ENCODE results near the gene PLXNB2.

The PLXNB2 gene

GRCh38 chr22:50338042-50338573, 30.7 kb upstream of the PLXNB2 start:
- POLR2A ChIA-PET, result no interaction called here
- Histone ChIP-seq H3K4me3 (ENCODE audit: low read depth, low read length) (no peak overlapping the region), H3K4me1 (ENCODE audit: control insufficient read depth, insufficient read depth, low read length) (no peaks in the 10 kb centered on the region), H3K27ac (ENCODE audit: extremely low read depth, low read depth, low read length) (no peak overlapping the region), H3K9me3 (ENCODE audit: control insufficient read depth, insufficient read depth, low read depth, low read length) (no peaks in the 10 kb centered on the region), H3K36me3 (ENCODE audit: control insufficient read depth in 2 of 2, insufficient read depth in 1 of 2, low read length in 2 of 2) (peaks cover 0 to 13% of the 10 kb centered on the region in 2 experiments; a peak in 2 of 3 replicates)
- CTCF ChIA-PET, result no interaction called here
- TF ChIP-seq ZNF324 (tag by site-specific recombination; IDR thresholded peaks at IDR 0.05), result no peak
- 0 out of 2 replicates have a peak, but pooled peaks have one; percentile 9 for TF ChIP-seq ZNF701 (tag by site-specific recombination; IDR thresholded peaks at IDR 0.05)
- TF ChIP-seq GLIS1 (tag by site-specific recombination; IDR thresholded peaks at IDR 0.05), result 0 out of 2 replicates have a peak, but pooled peaks have one; percentile 14
- TF ChIP-seq ZNF560 (tag by site-specific recombination; IDR thresholded peaks at IDR 0.05; ENCODE audit: borderline replicate concordance), result no peak
- peak; percentile 12; the same call in 1 of the 2 replicates for TF ChIP-seq BCL6B (tag by site-specific recombination; IDR thresholded peaks at IDR 0.05)
- TF ChIP-seq ZBTB26 (tag by site-specific recombination; optimal IDR thresholded peaks at IDR 0.05), result peak; percentile 17
- no peak for TF ChIP-seq ELK4 (IDR thresholded peaks at IDR 0.05; ENCODE audit: borderline replicate concordance, low read depth, low read length)
- TF ChIP-seq ZNF211 (tag by site-specific recombination; IDR thresholded peaks at IDR 0.05; ENCODE audit: low read depth), result peak; percentile 100
- 0 out of 2 replicates have a peak, but pooled peaks have one; percentile 11 for TF ChIP-seq ZNF19 (tag by site-specific recombination; IDR thresholded peaks at IDR 0.05; ENCODE audit: low read depth)
- TF ChIP-seq ZBTB20 (tag by site-specific recombination; IDR thresholded peaks at IDR 0.05), result no peak
- TF ChIP-seq GLI2 (tag by site-specific recombination; IDR thresholded peaks at IDR 0.05; ENCODE audit: borderline replicate concordance, low read depth), result no peak
- TF ChIP-seq HOXC10 (CRISPR knock-in tag; IDR thresholded peaks at IDR 0.05), result no peak
- TF ChIP-seq ZNF791 (tag by site-specific recombination; IDR thresholded peaks at IDR 0.05), result no peak
- TF ChIP-seq ZNF292 (tag by site-specific recombination; IDR thresholded peaks at IDR 0.05; ENCODE audit: borderline replicate concordance, low read depth), result 0 out of 2 replicates have a peak, but pooled peaks have one; percentile 4
- no peak for TF ChIP-seq ZNF274 (IDR thresholded peaks at IDR 0.05; ENCODE audit: low read length)
- TF ChIP-seq ZNF274 (tag by site-specific recombination; IDR thresholded peaks at IDR 0.05; ENCODE audit: borderline replicate concordance), result no peak
- no peak for TF ChIP-seq ZNF670 (tag by site-specific recombination; IDR thresholded peaks at IDR 0.05; ENCODE audit: low read depth)
- TF ChIP-seq ZNF114 (tag by site-specific recombination; IDR thresholded peaks at IDR 0.05), result no peak
- TF ChIP-seq ZNF580 (tag by site-specific recombination; IDR thresholded peaks at IDR 0.05), result 0 out of 2 replicates have a peak, but pooled peaks have one; percentile 40
- no peak for TF ChIP-seq ZNF518A (tag by site-specific recombination; conservative IDR thresholded peaks at IDR 0.05; ENCODE audit: low read depth)
- 0 out of 2 replicates have a peak, but pooled peaks have one; percentile 39 for TF ChIP-seq ZNF544 (tag by site-specific recombination; IDR thresholded peaks at IDR 0.05)
- TF ChIP-seq SCRT2 (tag by site-specific recombination; IDR thresholded peaks at IDR 0.05), result no peak
- TF ChIP-seq AEBP2 (tag by site-specific recombination; IDR thresholded peaks at IDR 0.05; ENCODE audit: borderline replicate concordance), result 0 out of 2 replicates have a peak, but pooled peaks have one; percentile 32
- TF ChIP-seq ZNF561 (tag by site-specific recombination; IDR thresholded peaks at IDR 0.05; ENCODE audit: borderline replicate concordance), result no peak
- TF ChIP-seq ZSCAN4 (tag by site-specific recombination; IDR thresholded peaks at IDR 0.05), result peak; percentile 26
- TF ChIP-seq ZNF571 (tag by site-specific recombination; IDR thresholded peaks at IDR 0.05), result peak; percentile 6; the same call in 1 of the 2 replicates

Measured in HEK293 (cell line).